Prostate gland (tissue), 2 donors: ENCODE results near the gene OR2T33. TPM values are rescaled to one million over a fixed set of nuclear protein-coding genes. Genes with fewer than 3 reads are reported as not detected.

Experiments used
- DNase-seq: peaks from one replicate; pipeline ENCODE4 v3.0.0-alpha.2; 2019; ENCODE audit warnings: low spot score
- H3K27ac ChIP-seq, 2 donors: fragments of 200-600 bp; sonication (generic); 2 replicates each; pipeline ENCODE4 v1.5.1; 2017 to 2019
- H3K27me3 ChIP-seq: fragments of 200-600 bp; sonication (generic); replicated peaks from 2 replicates; pipeline ENCODE4 v1.5.1; 2019; ENCODE audit not compliant: insufficient read depth
- H3K36me3 ChIP-seq, 2 donors: fragments of 200-600 bp; sonication (generic); 1 replicate in 1 of 2; 2 replicates in 1 of 2; pipeline versions ENCODE4 v1.5.1 to v1.8.1; 2017 to 2019
- H3K4me1 ChIP-seq: fragments of 200-600 bp; sonication (generic); replicated peaks from 2 replicates; pipeline ENCODE4 v1.5.1; 2019
- H3K4me3 ChIP-seq, 2 donors: fragments of 200-600 bp; sonication (generic); 2 replicates each; pipeline ENCODE4 v1.5.1; 2017 to 2019
- H3K9me3 ChIP-seq: fragments of 200-600 bp; sonication (generic); 2 replicates; pipeline ENCODE4 v1.5.1; 2017
- POLR2A ChIP-seq: fragments of 450-650 bp; IDR thresholded peaks from one replicate; pipeline ENCODE4 v1.6.1; 2016; ENCODE audit warnings: antibody characterized with exemption, mild to moderate bottlenecking
- POLR2AphosphoS5 ChIP-seq: sonication (generic); formaldehyde crosslinking; IDR thresholded peaks from one replicate; pipeline ENCODE4 v1.6.1; 2017; ENCODE audit warnings: antibody characterized with exemption
- WGBS: methylation state at CpG from one replicate; pipeline ENCODE4 v1.1.5; 2018; 5-methylcytosine and 5-hydroxymethylcytosine counted together
- intact Hi-C: fragments of 100-400 bp; cut with DNase I; formaldehyde crosslinking; loops from one replicate; pipeline ENCODE4 v1.14.2; 2022
- total RNA-seq, 2 donors: library from RNA; depleted of rRNA; stranded (reverse); fragments of >200 nt; gene quantifications; one replicate each; pipeline ENCODE4 v1.1.0, GENCODE V29; 2016
- TF ChIP-seq, protein P1 (sequence below), 4 experiments: fragments of 200-600 bp in 2 of 4; fragments of 450-650 bp in 2 of 4; sonication (generic) in 2 of 4; IDR thresholded peaks; 1 replicate in 3 of 4; 2 replicates in 1 of 4; pipeline ENCODE4 v1.5.1; 2016 to 2019; ENCODE audit warnings: antibody characterized with exemption in 4 of 4, mild to moderate bottlenecking in 2 of 4, moderate library complexity in 2 of 4

The OR2T33 gene
- total RNA-seq, 2 donors from 2014 or later = not detected

DNA sequence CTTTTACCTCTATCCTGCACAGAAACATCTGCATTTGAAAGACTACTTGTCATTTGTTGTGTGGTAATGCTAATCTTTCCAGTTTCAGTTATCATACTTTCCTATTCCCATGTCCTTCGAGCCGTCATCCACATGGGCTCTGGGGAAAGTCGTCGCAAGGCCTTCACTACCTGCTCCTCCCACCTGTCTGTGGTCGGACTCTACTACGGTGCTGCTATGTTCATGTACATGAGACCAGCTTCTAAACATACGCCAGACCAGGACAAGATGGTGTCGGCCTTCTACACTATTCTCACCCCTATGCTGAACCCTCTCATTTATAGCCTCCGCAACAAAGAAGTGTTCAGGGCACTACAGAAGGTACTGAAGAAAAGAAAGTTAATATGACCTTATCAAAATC is 38.3 kb downstream of the OR2T33 start:
- TF ChIP-seq POLR2AphosphoS5 (no peak), POLR2A (no peak)
- TF ChIP-seq, protein P1, sequence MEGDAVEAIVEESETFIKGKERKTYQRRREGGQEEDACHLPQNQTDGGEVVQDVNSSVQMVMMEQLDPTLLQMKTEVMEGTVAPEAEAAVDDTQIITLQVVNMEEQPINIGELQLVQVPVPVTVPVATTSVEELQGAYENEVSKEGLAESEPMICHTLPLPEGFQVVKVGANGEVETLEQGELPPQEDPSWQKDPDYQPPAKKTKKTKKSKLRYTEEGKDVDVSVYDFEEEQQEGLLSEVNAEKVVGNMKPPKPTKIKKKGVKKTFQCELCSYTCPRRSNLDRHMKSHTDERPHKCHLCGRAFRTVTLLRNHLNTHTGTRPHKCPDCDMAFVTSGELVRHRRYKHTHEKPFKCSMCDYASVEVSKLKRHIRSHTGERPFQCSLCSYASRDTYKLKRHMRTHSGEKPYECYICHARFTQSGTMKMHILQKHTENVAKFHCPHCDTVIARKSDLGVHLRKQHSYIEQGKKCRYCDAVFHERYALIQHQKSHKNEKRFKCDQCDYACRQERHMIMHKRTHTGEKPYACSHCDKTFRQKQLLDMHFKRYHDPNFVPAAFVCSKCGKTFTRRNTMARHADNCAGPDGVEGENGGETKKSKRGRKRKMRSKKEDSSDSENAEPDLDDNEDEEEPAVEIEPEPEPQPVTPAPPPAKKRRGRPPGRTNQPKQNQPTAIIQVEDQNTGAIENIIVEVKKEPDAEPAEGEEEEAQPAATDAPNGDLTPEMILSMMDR (IDR thresholded peaks at IDR 0.05) = no peak
- 92% methylated on average over 9 of the region's 9 CpGs for WGBS
- H3K36me3 ChIP-seq = no peaks in the 10 kb centered on the region
- no peaks in the 10 kb centered on the region for H3K9me3 ChIP-seq
- H3K4me1 ChIP-seq = no peaks in the 10 kb centered on the region
- DNase-seq = no peak
- intact Hi-C loops = no loop called here
- no peak overlapping the region for H3K4me3 ChIP-seq
- no peaks in the 10 kb centered on the region for H3K27me3 ChIP-seq
- no peak overlapping the region for H3K27ac ChIP-seq

- no peak for DNase-seq
- H3K36me3 ChIP-seq = no peaks in the 10 kb centered on the region
- no peak within 1 kb of the TSS for H3K27ac ChIP-seq
- H3K4me1 ChIP-seq = no peaks in the 10 kb centered on the region
- no peaks in the 10 kb centered on the region for H3K9me3 ChIP-seq
- no peak within 1 kb of the TSS for H3K4me3 ChIP-seq
- TF ChIP-seq, protein P1 (IDR thresholded peaks at IDR 0.05) = no peak
- TF ChIP-seq POLR2AphosphoS5 (no peak), POLR2A (no peak)
- no peaks in the 10 kb centered on the region for H3K27me3 ChIP-seq
- WGBS = 78% methylated on average over 2 of the region's 2 CpGs
- intact Hi-C loops = no loop called here
Observed at GRCh38 chr1:248231117-248231516, 46.7 kb downstream of the OR2T33 start, which contains the start of gene OR2M4. TSS of gene OR2M4 (plus strand) at chr1:248231417. CDS start at chr1:248238929, 7,512 bp downstream.

DNA sequence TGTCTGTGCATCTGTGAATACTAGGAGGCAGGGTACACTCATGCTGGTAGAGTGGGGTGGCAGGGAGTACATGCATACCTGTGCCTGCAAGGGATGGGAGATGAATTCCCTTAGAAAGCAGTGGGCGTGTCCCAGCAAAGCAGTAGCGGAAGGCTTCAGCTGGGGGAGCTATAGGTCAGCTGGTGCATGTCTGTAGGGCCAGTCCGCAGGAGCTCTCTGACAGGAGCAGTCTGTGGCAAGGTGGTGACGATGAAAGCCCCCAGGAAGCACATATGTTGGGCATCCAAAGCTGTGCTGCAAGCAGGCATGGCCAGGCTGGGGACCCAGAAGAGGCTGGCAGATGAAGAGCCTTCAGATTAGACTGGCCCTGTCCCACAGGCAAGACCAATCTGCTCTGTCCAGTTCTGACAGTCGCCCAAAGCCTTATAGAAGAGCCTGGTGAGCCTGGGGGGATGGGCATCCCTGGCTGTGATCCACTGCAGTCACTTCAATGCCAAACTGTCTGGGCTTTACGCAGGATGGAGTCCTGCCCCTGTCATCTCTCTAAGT is 48.3 kb downstream of the OR2T33 start:
- intact Hi-C loops = no loop called here
- WGBS = 69% methylated on average over 6 of the region's 6 CpGs
- H3K4me3 ChIP-seq = no peak overlapping the region
- DNase-seq = no peak
- TF ChIP-seq POLR2AphosphoS5 (no peak), POLR2A (no peak)
- TF ChIP-seq, protein P1 (IDR thresholded peaks at IDR 0.05) = no peak
- no peaks in the 10 kb centered on the region for H3K4me1 ChIP-seq
- H3K27ac ChIP-seq = no peak overlapping the region
- no peaks in the 10 kb centered on the region for H3K9me3 ChIP-seq
- no peaks in the 10 kb centered on the region for H3K36me3 ChIP-seq
- no peaks in the 10 kb centered on the region for H3K27me3 ChIP-seq

DNA sequence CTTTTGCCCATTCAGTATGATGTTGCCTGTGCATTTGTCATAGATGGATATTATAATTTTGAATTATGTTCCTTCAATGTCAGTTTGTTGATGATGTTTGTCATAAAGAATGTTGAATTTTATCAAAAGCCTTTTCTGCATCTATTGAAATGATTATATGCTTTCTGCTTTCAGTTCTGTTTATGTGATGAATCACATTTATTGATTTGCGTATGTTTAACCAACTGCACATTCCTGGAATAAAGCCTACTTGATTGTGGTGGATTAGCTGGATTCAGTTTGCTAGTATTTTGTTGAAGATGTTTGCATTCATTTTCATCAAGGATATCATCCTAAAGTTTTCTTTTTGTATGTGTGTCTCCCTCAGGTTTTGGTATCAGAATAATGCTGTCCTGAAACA is 52.2 kb downstream of the OR2T33 start:
- no peak for TF ChIP-seq POLR2AphosphoS5
- no peak for TF ChIP-seq POLR2A
- TF ChIP-seq, protein P1 (IDR thresholded peaks at IDR 0.05) = no peak
- no peak overlapping the region for H3K27ac ChIP-seq
- H3K27me3 ChIP-seq = no peaks in the 10 kb centered on the region
- H3K9me3 ChIP-seq = no peaks in the 10 kb centered on the region
- 90% methylated on average over 1 of the region's 1 CpG for WGBS
- intact Hi-C loops = no loop called here
- DNase-seq = no peak
- no peaks in the 10 kb centered on the region for H3K4me1 ChIP-seq
- H3K4me3 ChIP-seq = no peak overlapping the region
- no peaks in the 10 kb centered on the region for H3K36me3 ChIP-seq

Other genes with a start within 250 kb of the OR2T33 start
- under 1 TPM in 1 of 2 donors, not detected in 1; 0.17 TPM for gene OR2L2, start 247.9 kb downstream of the OR2T33 start, total RNA-seq
- under 1 TPM in 1 of 2 donors, not detected in 1; 0.41 TPM for gene OR2L3, start 231.1 kb downstream of the OR2T33 start, total RNA-seq
- not detected for gene OR2L13, start 182.8 kb downstream of the OR2T33 start, total RNA-seq
- gene OR2M5, start 132.8 kb downstream of the OR2T33 start, total RNA-seq = not detected
- gene OR2M2, start 103.2 kb downstream of the OR2T33 start, total RNA-seq = not detected
- gene OR2M3, start 80.7 kb downstream of the OR2T33 start, total RNA-seq = under 1 TPM in 1 of 2 donors, not detected in 1; 0.06 TPM
- gene OR2M4, start 46.6 kb downstream of the OR2T33 start, total RNA-seq = under 1 TPM in 1 of 2 donors, not detected in 1; 0.11 TPM
- not detected for gene OR2T12, start 25.4 kb upstream of the OR2T33 start, total RNA-seq
- not detected for gene OR2M7, start 46.6 kb upstream of the OR2T33 start, total RNA-seq
- gene OR14C36, start 70.8 kb upstream of the OR2T33 start, total RNA-seq = under 1 TPM in 1 of 2 donors, not detected in 1; 0.68 TPM
- not detected for gene OR2T4, start 83.7 kb upstream of the OR2T33 start, total RNA-seq
- gene OR2T6, start 97.8 kb upstream of the OR2T33 start, total RNA-seq = under 1 TPM in 1 of 2 donors, not detected in 1; 0.11 TPM
- not detected for gene OR2T1, start 125.1 kb upstream of the OR2T33 start, total RNA-seq
- not detected for gene OR2T2, start 167.7 kb upstream of the OR2T33 start, total RNA-seq
- 1 to 10 TPM in 1 of 2 donors, not detected in 1; 1.5 TPM for gene OR2T3, start 195.4 kb upstream of the OR2T33 start, total RNA-seq
- not detected for gene OR2T5, start 210.6 kb upstream of the OR2T33 start, total RNA-seq
- gene OR2G6, start 230.1 kb upstream of the OR2T33 start, total RNA-seq = under 1 TPM in 1 of 2 donors, not detected in 1; 0.34 TPM